ENCODE measurements around the gene FBXO47.

Gene FBXO47

DNA sequence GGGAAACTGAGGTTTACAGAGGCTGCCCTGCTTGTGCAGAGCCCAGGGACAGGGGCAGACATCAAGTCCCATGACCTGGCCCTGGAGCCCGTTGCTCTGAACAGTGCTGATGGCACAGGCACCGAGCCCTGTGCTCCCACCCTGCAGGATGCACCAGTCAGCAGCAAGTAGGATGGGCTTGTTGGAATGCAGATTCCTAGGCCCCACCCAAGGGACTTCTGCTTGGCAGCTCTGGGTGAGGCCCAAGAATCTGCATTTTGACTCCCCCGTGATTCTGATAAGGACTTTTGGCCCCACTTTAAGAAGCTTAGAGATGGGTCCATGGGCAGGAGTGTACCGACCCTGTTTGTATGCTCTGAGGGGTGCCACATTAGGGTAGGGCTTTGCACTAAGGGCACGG is 74.1 kb downstream of the FBXO47 start:
- Mint-ChIP-seq H3K9me3 (no peaks in the 10 kb centered on the region), H3K36me3 (ENCODE audit: low read depth) (peaks cover 20% of the 10 kb centered on the region), H3K27me3 (ENCODE audit: low read depth, poor library complexity) (no peaks in the 10 kb centered on the region), H3K27ac (no peak overlapping the region), H3K4me3 (no peak overlapping the region), H3K4me1 (peaks cover 20% of the 10 kb centered on the region)
- no peak for TF ChIP-seq CTCF (IDR thresholded peaks at IDR 0.05)
- DNase-seq, result no peak

GRCh38 chr17:38892620-38893019 is 74.6 kb downstream of the FBXO47 start:
- no peak for DNase-seq
- Mint-ChIP-seq H3K4me1 (peaks cover 15% of the 10 kb centered on the region), H3K27ac (no peak overlapping the region), H3K27me3 (ENCODE audit: low read depth, poor library complexity) (no peaks in the 10 kb centered on the region), H3K4me3 (no peak overlapping the region), H3K36me3 (ENCODE audit: low read depth) (peaks cover 20% of the 10 kb centered on the region), H3K9me3 (no peaks in the 10 kb centered on the region)
- no peak for TF ChIP-seq CTCF (IDR thresholded peaks at IDR 0.05)

- H3K27ac Mint-ChIP-seq, result no peak overlapping the region
These were observed 75.1 kb downstream of the FBXO47 start for GRCh38 chr17:38892083-38892482.

DNA sequence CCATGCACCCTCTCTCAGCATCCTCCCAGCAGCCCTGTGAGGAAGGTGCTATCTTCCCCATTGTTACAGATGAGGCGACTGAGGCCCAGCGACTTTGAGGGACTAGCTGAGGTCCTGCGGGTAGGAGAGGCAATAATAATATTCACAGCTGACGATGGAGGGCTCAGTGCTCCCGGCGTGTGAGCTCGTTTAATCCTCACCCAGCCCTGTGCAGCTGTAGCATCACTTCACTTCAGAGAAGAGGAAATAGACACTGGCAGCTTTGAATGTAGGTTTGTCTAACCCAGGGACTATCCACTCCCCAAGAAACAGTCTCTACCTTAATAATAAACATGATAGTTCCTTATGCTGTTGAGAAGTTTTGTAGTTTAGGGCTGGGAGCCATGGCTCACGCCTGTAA is 75.8 kb downstream of the FBXO47 start:
- Mint-ChIP-seq H3K4me1 (peaks cover 18% of the 10 kb centered on the region), H3K36me3 (ENCODE audit: low read depth) (peaks cover 20% of the 10 kb centered on the region), H3K27ac (peak overlapping the region; percentile 85), H3K27me3 (ENCODE audit: low read depth, poor library complexity) (no peaks in the 10 kb centered on the region), H3K9me3 (no peaks in the 10 kb centered on the region), H3K4me3 (no peak overlapping the region)
- no peak for TF ChIP-seq CTCF (IDR thresholded peaks at IDR 0.05)
- DNase-seq, result no peak

More at GRCh38 chr17:38892083-38892482, 75.1 kb downstream of the FBXO47 start:
- no peak for TF ChIP-seq CTCF (IDR thresholded peaks at IDR 0.05)
- Mint-ChIP-seq H3K4me1 (peaks cover 14% of the 10 kb centered on the region), H3K9me3 (no peaks in the 10 kb centered on the region), H3K4me3 (no peak overlapping the region), H3K27me3 (ENCODE audit: low read depth, poor library complexity) (no peaks in the 10 kb centered on the region), H3K36me3 (ENCODE audit: low read depth) (peaks cover 20% of the 10 kb centered on the region)
- DNase-seq, result no peak

DNA sequence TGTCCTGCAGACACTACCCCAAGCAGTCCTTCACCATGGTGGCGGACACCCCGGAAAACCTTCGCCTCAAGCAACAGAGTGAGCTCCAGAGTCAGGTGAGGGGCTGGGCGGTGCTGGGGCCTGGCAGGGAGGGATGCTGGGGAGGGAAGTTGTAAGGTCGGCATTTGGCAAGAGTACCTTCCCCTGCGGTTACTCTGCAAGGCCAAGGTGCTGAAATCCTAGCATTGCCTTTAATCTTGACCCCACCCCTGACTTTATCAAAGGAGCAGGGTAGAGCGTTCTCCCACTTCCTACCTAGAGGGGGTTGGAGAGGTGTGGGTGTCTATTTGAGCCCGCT is 76.8 kb downstream of the FBXO47 start:
- TF ChIP-seq CTCF (IDR thresholded peaks at IDR 0.05), result no peak
- H3K27ac Mint-ChIP-seq, result no peak overlapping the region
- no peaks in the 10 kb centered on the region for H3K27me3 Mint-ChIP-seq (ENCODE audit: low read depth, poor library complexity)
- peaks cover 19% of the 10 kb centered on the region for H3K4me1 Mint-ChIP-seq
- no peak for DNase-seq
- H3K4me3 Mint-ChIP-seq, result no peak overlapping the region
- peaks cover 17% of the 10 kb centered on the region for H3K36me3 Mint-ChIP-seq (ENCODE audit: low read depth)
- no peaks in the 10 kb centered on the region for H3K9me3 Mint-ChIP-seq

GRCh38 chr17:38889745-38890409 is 77.3 kb downstream of the FBXO47 start:
- H3K36me3 Mint-ChIP-seq (ENCODE audit: low read depth), result peaks cover 16% of the 10 kb centered on the region
- no peak overlapping the region for H3K4me3 Mint-ChIP-seq
- no peak for TF ChIP-seq CTCF (IDR thresholded peaks at IDR 0.05)
- peaks cover 23% of the 10 kb centered on the region for H3K4me1 Mint-ChIP-seq
- peak overlapping the region; percentile 76 for H3K27ac Mint-ChIP-seq
- no peaks in the 10 kb centered on the region for H3K9me3 Mint-ChIP-seq
- H3K27me3 Mint-ChIP-seq (ENCODE audit: low read depth, poor library complexity), result no peaks in the 10 kb centered on the region
- DNase-seq, result no peak
